Measurements from ENCODE around the gene TBCCD1. TPM values are rescaled to one million over a fixed set of nuclear protein-coding genes. Genes with fewer than 3 reads are reported as not detected.

The TBCCD1 gene
- total RNA-seq, 2 donors from 2014 or later, result 4.0 to 14.0 TPM

GRCh38 chr3:186608624-186609215 lies 41.6 kb upstream of the TBCCD1 start:
- ATAC-seq (no peak), DNase-seq (no peak)
- peaks cover 29% of the 10 kb centered on the region for H3K4me1 ChIP-seq
- no peak overlapping the region for H3K4me3 ChIP-seq
- 86 to 98% methylated on average over 2 of the region's 2 CpGs for WGBS, 2 donors
- intact Hi-C loops (cut with DNase I), result no loop called here
- H3K27ac ChIP-seq, result no peak overlapping the region
- no peaks in the 10 kb centered on the region for H3K27me3 ChIP-seq
- no peaks in the 10 kb centered on the region for H3K36me3 ChIP-seq (replicated peaks in 1 of 2; ENCODE audit: insufficient read depth in 1 of 2, low read depth in 2 of 2)
- TF ChIP-seq POLR2A (IDR thresholded peaks at IDR 0.05), result no peak
- TF ChIP-seq, protein P1, sequence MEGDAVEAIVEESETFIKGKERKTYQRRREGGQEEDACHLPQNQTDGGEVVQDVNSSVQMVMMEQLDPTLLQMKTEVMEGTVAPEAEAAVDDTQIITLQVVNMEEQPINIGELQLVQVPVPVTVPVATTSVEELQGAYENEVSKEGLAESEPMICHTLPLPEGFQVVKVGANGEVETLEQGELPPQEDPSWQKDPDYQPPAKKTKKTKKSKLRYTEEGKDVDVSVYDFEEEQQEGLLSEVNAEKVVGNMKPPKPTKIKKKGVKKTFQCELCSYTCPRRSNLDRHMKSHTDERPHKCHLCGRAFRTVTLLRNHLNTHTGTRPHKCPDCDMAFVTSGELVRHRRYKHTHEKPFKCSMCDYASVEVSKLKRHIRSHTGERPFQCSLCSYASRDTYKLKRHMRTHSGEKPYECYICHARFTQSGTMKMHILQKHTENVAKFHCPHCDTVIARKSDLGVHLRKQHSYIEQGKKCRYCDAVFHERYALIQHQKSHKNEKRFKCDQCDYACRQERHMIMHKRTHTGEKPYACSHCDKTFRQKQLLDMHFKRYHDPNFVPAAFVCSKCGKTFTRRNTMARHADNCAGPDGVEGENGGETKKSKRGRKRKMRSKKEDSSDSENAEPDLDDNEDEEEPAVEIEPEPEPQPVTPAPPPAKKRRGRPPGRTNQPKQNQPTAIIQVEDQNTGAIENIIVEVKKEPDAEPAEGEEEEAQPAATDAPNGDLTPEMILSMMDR (IDR thresholded peaks at IDR 0.05), result no peak
- H3K9me3 ChIP-seq, result no peaks in the 10 kb centered on the region

- peak; percentile 86 for ATAC-seq
- Histone ChIP-seq H3K27me3 (no peaks in the 10 kb centered on the region), H3K9me3 (no peaks in the 10 kb centered on the region), H3K36me3 (replicated peaks in 1 of 2; ENCODE audit: insufficient read depth in 1 of 2, low read depth in 2 of 2) (no peaks in the 10 kb centered on the region), H3K27ac (peak overlapping the region; percentile 59 to 80 (median 72)), H3K4me1 (peaks cover 29% of the 10 kb centered on the region), H3K4me3 (no peak overlapping the region)
- 46 to 59% methylated on average over 5 of the region's 5 CpGs for WGBS, 2 donors
- no peak for TF ChIP-seq POLR2A (IDR thresholded peaks at IDR 0.05)
- TF ChIP-seq, protein P1 (IDR thresholded peaks at IDR 0.05), result no peak
- DNase-seq, result no peak
- intact Hi-C loops (cut with DNase I), result no loop called here
Measured at GRCh38 chr3:186605561-186606545, 38.7 kb upstream of the TBCCD1 start.

GRCh38 chr3:186605078-186605477 lies 37.9 kb upstream of the TBCCD1 start:
- intact Hi-C loops (cut with DNase I), result no loop called here
- no peaks in the 10 kb centered on the region for H3K9me3 ChIP-seq
- ATAC-seq (no peak), DNase-seq (no peak)
- H3K4me3 ChIP-seq, result no peak overlapping the region
- peak overlapping the region in 2 of 4 donors; percentile 70 to 80 for H3K27ac ChIP-seq
- peaks cover 29% of the 10 kb centered on the region for H3K4me1 ChIP-seq
- no peaks in the 10 kb centered on the region for H3K27me3 ChIP-seq
- TF ChIP-seq, protein P1 (IDR thresholded peaks at IDR 0.05), result no peak
- TF ChIP-seq POLR2A (IDR thresholded peaks at IDR 0.05), result no peak
- no peaks in the 10 kb centered on the region for H3K36me3 ChIP-seq (replicated peaks in 1 of 2; ENCODE audit: insufficient read depth in 1 of 2, low read depth in 2 of 2)

- H3K4me1 ChIP-seq, result peaks cover 47% of the 10 kb centered on the region
- no peak for DNase-seq
- H3K9me3 ChIP-seq, result no peaks in the 10 kb centered on the region
- H3K36me3 ChIP-seq (replicated peaks in 1 of 2; ENCODE audit: insufficient read depth in 1 of 2, low read depth in 2 of 2), result no peaks in the 10 kb centered on the region
- no peaks in the 10 kb centered on the region for H3K27me3 ChIP-seq
- no peak overlapping the region for H3K27ac ChIP-seq
- intact Hi-C loops (cut with DNase I), result no loop called here
- no peak for ATAC-seq
- H3K4me3 ChIP-seq, result no peak overlapping the region
- WGBS, 2 donors, result 81 to 87% methylated on average over 7 of the region's 7 CpGs
- TF ChIP-seq POLR2A (IDR thresholded peaks at IDR 0.05), result no peak
- TF ChIP-seq, protein P1 (IDR thresholded peaks at IDR 0.05), result no peak
Measured at GRCh38 chr3:186603159-186603558, 36.0 kb upstream of the TBCCD1 start.

Data from body of pancreas (tissue), 4 donors.